AG09319 (cell line): ENCODE results near the gene CCDC27.

ENCODE experiments used
- DNase-seq: peaks from one replicate; pipeline ENCODE4 v3.0.0-alpha.2; 2010; ENCODE audit warnings: low read depth; ENCODE audit errors: extremely low read depth
- TF ChIP-seq, protein P1 (sequence below): IDR thresholded peaks from 2 replicates; pipeline ENCODE4 v1.5.1; 2011; ENCODE audit warnings: low read depth, mild to moderate bottlenecking, inconsistent platforms, low read length, moderate library complexity

The CCDC27 gene

GRCh38 chr1:3779912-3780416 lies 27.7 kb downstream of the CCDC27 start:
- no peak for DNase-seq
- TF ChIP-seq, protein P1, sequence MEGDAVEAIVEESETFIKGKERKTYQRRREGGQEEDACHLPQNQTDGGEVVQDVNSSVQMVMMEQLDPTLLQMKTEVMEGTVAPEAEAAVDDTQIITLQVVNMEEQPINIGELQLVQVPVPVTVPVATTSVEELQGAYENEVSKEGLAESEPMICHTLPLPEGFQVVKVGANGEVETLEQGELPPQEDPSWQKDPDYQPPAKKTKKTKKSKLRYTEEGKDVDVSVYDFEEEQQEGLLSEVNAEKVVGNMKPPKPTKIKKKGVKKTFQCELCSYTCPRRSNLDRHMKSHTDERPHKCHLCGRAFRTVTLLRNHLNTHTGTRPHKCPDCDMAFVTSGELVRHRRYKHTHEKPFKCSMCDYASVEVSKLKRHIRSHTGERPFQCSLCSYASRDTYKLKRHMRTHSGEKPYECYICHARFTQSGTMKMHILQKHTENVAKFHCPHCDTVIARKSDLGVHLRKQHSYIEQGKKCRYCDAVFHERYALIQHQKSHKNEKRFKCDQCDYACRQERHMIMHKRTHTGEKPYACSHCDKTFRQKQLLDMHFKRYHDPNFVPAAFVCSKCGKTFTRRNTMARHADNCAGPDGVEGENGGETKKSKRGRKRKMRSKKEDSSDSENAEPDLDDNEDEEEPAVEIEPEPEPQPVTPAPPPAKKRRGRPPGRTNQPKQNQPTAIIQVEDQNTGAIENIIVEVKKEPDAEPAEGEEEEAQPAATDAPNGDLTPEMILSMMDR = no peak

GRCh38 chr1:3780901-3781300 lies 28.7 kb downstream of the CCDC27 start:
- DNase-seq = no peak
- TF ChIP-seq, protein P1 = no peak

DNA sequence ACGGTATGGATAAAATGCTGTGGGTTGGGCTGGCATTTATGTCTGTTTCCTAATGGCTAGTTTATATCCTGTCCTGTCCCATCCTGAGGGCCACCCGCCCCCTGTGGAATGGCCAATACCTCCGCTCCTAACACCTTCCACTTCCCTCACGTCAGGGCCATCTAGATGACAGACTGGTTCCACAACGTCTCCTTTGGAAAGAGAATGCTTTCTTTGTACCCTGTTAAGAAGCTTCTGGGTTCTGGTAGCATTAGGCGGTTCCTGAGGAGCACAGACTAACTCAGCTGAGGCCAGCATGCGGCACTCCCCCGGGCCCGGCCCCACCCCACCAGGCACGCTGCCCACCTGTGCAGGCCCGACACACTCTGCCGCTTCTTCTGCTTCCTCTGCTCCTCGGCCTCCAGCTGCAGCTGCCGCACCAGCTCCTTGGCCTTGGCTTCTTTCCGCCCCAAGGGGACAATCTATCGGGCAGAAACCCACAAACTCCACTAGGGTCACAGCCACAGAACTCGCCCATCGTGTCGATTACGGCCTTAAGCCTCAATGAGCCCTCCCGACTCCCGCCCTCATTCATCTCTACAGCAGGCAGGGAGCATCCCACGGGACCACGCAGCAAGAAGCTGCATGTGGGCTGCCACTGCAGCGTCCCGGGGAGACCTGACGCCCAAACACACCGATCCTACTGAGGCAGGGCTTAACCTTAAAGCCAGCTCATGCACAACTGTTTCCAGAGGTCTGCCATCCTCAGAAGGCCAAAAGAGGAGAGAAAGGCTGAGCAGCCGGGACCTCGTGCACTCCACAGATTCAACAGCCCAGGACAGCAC lies 31.6 kb downstream of the CCDC27 start:
- no peak for DNase-seq
- TF ChIP-seq, protein P1 = no peak

GRCh38 chr1:3785045-3785444 lies 32.8 kb downstream of the CCDC27 start:
- DNase-seq = no peak
- TF ChIP-seq, protein P1 = no peak

GRCh38 chr1:3785456-3786157 lies 33.4 kb downstream of the CCDC27 start:
- DNase-seq = no peak
- TF ChIP-seq, protein P1 = no peak; the same call in 1 of the 2 replicates

DNA sequence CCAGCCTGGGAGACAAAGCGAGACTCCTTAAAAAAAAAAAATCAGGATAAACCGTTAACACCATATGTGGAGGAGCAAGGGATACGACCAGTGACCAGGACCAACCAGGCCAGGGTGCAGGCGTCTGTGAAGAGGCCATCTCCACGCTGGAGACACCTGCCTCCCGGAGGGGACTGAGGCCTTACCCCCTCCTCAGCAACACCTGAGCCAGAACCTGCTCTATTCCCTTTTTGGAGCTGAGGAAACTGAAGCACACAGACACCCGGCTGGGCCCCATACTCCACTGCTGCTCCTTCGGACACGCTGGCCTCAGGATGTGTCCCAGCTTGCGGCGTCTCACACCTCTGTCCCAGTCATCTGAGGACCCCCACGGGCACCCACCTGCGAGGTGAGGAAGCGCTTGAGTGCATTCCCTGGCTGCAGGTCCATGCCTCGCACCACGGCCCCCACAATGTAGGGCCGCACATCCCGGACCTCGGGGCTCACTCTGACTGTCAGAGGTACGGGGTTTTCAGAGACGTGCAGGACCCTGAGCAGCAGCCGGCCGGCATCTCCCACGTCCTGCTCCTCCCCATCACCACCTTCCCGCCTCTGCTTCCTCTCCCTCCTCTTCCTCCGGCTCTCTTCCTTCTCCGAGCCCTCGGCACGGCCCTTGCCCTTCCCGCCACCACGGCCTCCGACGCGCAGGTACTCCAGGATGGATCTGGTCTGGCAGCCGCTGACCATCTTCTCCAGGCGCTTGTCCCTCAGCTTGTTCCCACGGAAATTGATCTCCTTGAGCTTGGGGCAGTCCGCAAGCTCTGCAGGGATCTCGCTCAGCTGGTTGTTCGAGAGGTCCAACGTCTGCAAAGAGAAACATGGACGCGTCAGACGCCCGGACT lies 34.5 kb downstream of the CCDC27 start:
- TF ChIP-seq, protein P1 = no peak

More for the DNA sequence above, 34.5 kb downstream of the CCDC27 start:
- DNase-seq = no peak
